ENCODE measurements around the gene THBS2.

Gene THBS2

GRCh38 chr6:169293196-169293595 is 39.5 kb upstream of the THBS2 start:
- DNase-seq (ENCODE audit: low read depth in 1 of 2, low spot score in 1 of 2) = no peak
- no peak overlapping the region for H3K4me3 ChIP-seq (replicated peaks; ENCODE audit: insufficient read depth, low read length)
- no peaks in the 10 kb centered on the region for H3K27me3 ChIP-seq (ENCODE audit: insufficient read depth, poor library complexity, severe bottlenecking)
- H3K27ac ChIP-seq (replicated peaks) = no peak overlapping the region
- TF ChIP-seq CTCF (IDR thresholded peaks at IDR 0.05; ENCODE audit: insufficient read depth, low read length) (no peak), SPI1 (IDR thresholded peaks at IDR 0.05; ENCODE audit: borderline replicate concordance, low read depth) (no peak), REST (IDR thresholded peaks at IDR 0.05; ENCODE audit: insufficient replicate concordance, low read depth) (no peak), POLR2AphosphoS5 (IDR thresholded peaks at IDR 0.05; ENCODE audit: low read depth) (no peak)

- peak; percentile 78 for TF ChIP-seq SPI1 (IDR thresholded peaks at IDR 0.05; ENCODE audit: borderline replicate concordance, low read depth)
- no peak for TF ChIP-seq POLR2AphosphoS5 (IDR thresholded peaks at IDR 0.05; ENCODE audit: low read depth)
- no peak for TF ChIP-seq GABPA (IDR thresholded peaks at IDR 0.05; ENCODE audit: low read depth)
- no peak overlapping the region for H3K27ac ChIP-seq (replicated peaks)
- H3K27me3 ChIP-seq (ENCODE audit: insufficient read depth, poor library complexity, severe bottlenecking) = no peaks in the 10 kb centered on the region
- no peak overlapping the region for H3K4me3 ChIP-seq (replicated peaks; ENCODE audit: insufficient read depth, low read length)
- peak in 1 of 2 experiments; percentile 84 for DNase-seq (ENCODE audit: low read depth in 1 of 2, low spot score in 1 of 2)
These were observed 38.9 kb upstream of the THBS2 start for GRCh38 chr6:169292338-169293124.

- no peak for DNase-seq (ENCODE audit: low read depth in 1 of 2, low spot score in 1 of 2)
- H3K27ac ChIP-seq (replicated peaks) = no peak overlapping the region
- H3K4me3 ChIP-seq (replicated peaks; ENCODE audit: insufficient read depth, low read length) = no peak overlapping the region
- H3K27me3 ChIP-seq (ENCODE audit: insufficient read depth, poor library complexity, severe bottlenecking) = no peaks in the 10 kb centered on the region
- no peak for TF ChIP-seq REST (IDR thresholded peaks at IDR 0.05; ENCODE audit: insufficient replicate concordance, low read depth)
- no peak for TF ChIP-seq GABPA (IDR thresholded peaks at IDR 0.05; ENCODE audit: low read depth)
- TF ChIP-seq POLR2AphosphoS5 (IDR thresholded peaks at IDR 0.05; ENCODE audit: low read depth) = no peak
- no peak for TF ChIP-seq SPI1 (IDR thresholded peaks at IDR 0.05; ENCODE audit: borderline replicate concordance, low read depth)
- no peak for TF ChIP-seq CTCF (IDR thresholded peaks at IDR 0.05; ENCODE audit: insufficient read depth, low read length)
These were observed 38.1 kb upstream of the THBS2 start for GRCh38 chr6:169291646-169292337.

- no peak overlapping the region for H3K27ac ChIP-seq (replicated peaks)
- no peak overlapping the region for H3K4me3 ChIP-seq (replicated peaks; ENCODE audit: insufficient read depth, low read length)
- TF ChIP-seq SPI1 (IDR thresholded peaks at IDR 0.05; ENCODE audit: borderline replicate concordance, low read depth) (no peak), GABPA (IDR thresholded peaks at IDR 0.05; ENCODE audit: low read depth) (no peak), REST (IDR thresholded peaks at IDR 0.05; ENCODE audit: insufficient replicate concordance, low read depth) (no peak), CTCF (IDR thresholded peaks at IDR 0.05; ENCODE audit: insufficient read depth, low read length) (no peak), POLR2AphosphoS5 (IDR thresholded peaks at IDR 0.05; ENCODE audit: low read depth) (no peak)
- no peak for DNase-seq (ENCODE audit: low read depth in 1 of 2, low spot score in 1 of 2)
- H3K27me3 ChIP-seq (ENCODE audit: insufficient read depth, poor library complexity, severe bottlenecking) = no peaks in the 10 kb centered on the region
These were observed 37.5 kb upstream of the THBS2 start for GRCh38 chr6:169291148-169291547.

Data from HL-60 (cell line).